ENCODE results near the gene DPM2.
A peak's percentile ranks its signal among the peaks of the same experiment; 100 is the strongest.

Gene DPM2

GRCh38 chr9:127973169-127974000, 35.7 kb upstream of the DPM2 start:
- DNase-seq (ENCODE audit: low read depth), result no peak

- DNase-seq (ENCODE audit: low read depth), result no peak
Measured at GRCh38 chr9:127972236-127972871, 34.7 kb upstream of the DPM2 start.

DNA sequence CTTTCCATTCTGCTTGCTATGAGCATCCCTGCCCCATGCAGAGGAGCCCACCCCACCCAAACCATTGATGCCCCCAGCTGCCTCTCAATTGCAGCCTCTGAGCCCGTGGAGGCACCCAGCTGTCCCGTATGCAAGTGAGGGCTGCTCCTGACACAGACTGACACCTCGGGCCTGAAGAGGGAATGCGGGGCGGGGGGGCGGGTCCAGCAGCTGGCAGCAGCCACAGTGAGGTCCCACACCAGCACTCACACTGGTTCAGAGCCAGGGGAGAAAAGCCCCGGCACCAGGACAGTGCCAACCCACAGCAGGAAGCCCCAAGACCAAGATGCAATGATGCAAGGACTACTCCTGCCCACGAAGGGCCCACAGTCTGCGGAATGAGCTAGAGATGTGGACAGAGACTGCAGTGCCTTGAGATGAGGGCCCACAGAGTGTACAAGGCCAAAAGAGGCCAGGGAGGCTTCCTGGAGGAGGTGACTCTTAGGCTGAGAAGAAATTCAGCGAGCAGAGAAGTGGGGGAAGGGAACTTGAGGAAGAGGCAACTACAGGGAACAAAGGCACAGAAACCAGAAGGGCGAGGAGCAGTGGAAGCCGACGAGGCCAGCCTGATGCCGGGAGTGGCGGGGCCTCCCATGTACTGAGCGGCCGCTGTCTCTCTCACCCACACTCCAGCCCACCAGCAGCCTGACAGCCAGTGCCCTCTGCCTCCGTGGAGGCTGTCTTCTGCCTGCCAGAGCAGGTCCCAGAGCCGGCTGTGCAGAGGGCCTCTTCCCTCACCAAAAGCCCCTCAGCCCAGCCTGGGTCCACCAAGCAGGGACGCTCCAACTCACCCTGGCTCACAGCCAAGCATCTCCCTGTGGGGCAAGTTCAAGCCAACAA, 33.9 kb upstream of the DPM2 start:
- DNase-seq (ENCODE audit: low read depth), result peak; percentile 42

DNA sequence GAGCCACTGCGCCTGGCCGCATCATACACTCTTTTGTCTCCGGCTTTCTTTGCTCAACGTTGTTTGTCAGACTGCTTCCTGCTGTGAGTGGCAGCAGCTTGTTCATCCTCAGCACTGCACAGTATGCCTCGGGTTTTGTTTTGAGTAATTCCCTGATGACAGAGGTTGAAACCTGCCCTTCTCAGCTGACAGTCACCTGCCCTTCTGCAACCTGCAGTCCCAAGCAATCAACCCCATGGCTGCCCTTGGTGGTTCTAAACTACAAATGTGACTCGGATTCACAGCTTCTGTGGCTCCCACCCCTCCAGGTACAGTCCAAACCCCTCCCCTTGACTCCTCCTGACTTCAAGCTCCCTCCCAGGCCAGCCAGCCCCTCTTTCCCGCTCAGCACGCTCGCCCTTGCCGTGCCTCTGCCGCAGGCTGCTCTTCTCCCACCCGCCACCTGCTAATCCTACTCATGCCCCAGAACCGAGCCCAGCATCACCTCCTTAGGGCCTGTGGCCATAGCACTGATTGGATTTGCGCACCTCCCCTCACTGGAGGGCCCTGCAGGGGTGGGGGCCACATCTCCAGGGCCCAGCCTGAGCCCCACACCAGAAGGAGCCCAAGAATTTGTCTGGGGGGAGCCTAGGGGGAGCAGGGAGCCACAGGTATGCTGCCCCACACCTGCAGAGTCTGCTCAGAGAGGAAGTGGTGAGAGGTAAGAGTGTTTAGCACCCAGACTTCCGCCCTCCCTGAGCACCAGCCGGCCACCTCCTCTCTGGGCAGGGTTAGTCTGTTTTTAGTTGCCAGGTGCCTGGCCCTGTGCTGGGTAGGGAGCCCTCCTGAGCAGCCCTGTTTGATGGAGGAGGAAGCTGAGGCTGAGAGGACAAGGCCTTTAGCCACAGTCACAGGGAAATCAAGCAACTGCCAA, 33.0 kb upstream of the DPM2 start:
- DNase-seq (ENCODE audit: low read depth), result peak; percentile 45

GRCh38 chr9:127968700-127969383, 31.2 kb upstream of the DPM2 start:
- DNase-seq (ENCODE audit: low read depth), result no peak

GRCh38 chr9:127968042-127968441, 30.4 kb upstream of the DPM2 start:
- peak; percentile 24 for DNase-seq (ENCODE audit: low read depth)

GRCh38 chr9:127967151-127967809, 29.6 kb upstream of the DPM2 start:
- DNase-seq (ENCODE audit: low read depth), result no peak

- DNase-seq (ENCODE audit: low read depth), result no peak
Measured at GRCh38 chr9:127966416-127967150, 28.9 kb upstream of the DPM2 start.

DNA sequence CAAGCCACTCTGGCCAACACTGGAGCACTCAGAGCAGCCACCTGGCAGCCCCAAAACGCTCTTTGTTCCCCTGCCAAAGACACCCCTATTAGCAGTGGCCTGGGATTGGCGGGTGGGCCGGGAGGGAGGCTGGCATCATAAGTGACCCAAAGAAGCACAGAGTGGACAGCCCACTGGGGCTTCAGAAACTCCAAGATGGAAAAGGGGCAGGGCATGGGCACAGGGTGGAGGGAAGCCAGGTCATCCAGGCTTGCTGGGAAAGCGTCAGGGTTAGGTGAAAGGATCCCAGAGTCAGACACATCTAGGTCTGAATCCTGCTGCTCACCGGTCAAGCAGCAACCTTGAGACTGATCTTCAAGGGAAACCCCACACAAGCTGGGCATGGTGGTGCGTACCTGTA, 28.3 kb upstream of the DPM2 start:
- DNase-seq (ENCODE audit: low read depth), result no peak

GRCh38 chr9:127963359-127964064, 25.9 kb upstream of the DPM2 start:
- DNase-seq (ENCODE audit: low read depth), result no peak

DNA sequence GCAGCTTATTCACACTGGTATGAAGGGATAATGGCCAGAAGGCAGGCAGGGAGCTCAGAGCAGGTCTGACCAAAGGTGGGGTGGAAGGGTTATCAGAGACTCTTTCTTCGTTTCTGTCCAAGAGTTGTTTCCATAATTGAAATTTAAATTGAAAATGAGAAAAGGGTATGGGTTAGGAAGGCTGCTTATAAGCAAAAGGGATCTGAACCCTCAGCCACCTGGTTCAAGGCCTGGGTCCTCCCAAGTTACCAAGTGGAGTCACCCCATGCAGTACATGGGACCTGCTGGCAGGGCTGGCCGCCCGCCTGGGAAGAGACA, 25.3 kb upstream of the DPM2 start:
- no peak for DNase-seq (ENCODE audit: low read depth)

DNA sequence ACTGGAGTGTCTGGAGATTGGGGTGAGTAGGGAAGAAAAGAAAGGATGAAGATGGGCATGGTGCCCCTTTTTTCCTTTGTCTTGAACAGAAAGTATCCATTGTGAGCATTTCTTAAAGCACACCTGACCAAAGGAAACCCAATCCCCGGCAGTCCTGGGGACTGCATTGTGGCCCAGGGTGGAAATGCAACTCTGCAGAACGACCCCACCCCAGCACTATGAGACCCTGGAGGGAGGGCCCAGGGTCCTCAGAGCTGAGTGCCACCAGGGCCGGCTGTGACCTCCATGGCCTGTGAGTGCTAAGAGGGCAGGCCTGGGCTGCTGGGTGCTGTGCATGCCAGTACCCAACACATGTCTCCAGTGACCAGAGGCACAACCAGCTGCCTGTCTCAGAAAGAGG, 24.6 kb upstream of the DPM2 start:
- DNase-seq (ENCODE audit: low read depth), result no peak

- no peak for DNase-seq (ENCODE audit: low read depth)
Measured at GRCh38 chr9:127961613-127962155, 24.0 kb upstream of the DPM2 start.

GRCh38 chr9:127961155-127961490, 23.5 kb upstream of the DPM2 start:
- no peak for DNase-seq (ENCODE audit: low read depth)

DNA sequence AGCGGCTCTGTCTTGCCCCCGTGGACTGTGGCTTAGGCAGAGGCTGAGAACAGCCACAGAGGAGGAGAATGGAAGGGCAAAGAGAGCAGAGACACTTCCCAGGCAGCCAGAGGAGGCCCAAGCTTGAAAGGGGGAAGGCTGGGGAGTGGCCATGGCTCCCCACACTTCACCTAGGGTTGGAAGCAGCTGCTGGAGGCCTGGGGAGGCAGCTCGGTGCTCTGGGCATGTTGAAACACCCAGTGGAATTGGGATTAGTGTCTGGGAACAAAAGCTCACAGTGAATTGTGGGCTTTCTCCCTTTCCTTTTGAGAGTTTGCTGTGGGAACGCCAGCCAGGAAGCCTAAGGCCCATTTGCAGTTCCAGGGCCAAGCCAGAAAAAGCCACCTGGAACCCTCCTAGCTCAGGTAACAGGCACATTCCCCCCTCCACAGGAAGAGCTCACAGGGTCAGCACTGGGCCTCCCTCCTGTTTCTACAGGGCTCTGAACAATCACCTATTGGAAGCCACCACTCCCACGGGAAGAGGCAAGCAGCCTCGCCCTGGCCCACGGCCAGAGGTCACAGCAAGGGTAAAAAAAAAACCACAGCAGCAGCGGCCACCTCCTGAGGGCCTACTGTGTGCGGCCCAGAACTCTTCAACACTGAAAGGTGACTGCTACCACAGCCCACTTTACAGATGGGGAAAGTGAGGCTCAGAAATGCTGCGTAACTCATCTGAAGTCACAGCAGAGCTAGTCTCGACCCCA, 22.9 kb upstream of the DPM2 start:
- no peak for DNase-seq (ENCODE audit: low read depth)

DNA sequence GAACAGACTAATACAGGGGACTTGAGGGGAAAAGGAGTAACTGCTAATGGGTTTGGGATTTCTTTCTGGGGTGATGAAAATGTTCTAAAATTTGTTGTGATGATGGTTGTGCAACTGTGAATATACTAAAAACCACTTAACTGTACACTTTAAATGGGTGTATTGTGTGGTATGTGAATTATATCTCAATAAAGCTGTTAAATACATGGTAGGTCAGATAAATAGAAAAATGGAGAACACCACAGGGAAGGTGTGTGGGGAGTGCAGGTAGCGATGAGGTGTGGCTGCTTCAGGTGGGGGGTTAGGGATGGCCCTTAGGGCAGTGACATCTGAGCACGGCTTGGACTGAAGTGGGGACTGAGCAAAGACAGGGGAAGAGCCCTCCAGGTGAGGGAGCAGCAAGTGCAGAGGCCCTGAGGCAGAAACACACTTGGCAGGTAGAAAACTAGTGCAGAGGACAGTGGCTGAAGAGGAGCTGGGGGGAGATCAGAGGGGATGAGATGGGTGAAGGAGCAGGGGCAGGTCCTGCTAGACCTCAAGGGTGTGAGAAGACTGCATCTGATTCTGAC, 22.3 kb upstream of the DPM2 start:
- DNase-seq (ENCODE audit: low read depth), result no peak

- DNase-seq (ENCODE audit: low read depth), result no peak
Measured at GRCh38 chr9:127959398-127959797, 21.7 kb upstream of the DPM2 start.

GRCh38 chr9:127958728-127959127, 21.1 kb upstream of the DPM2 start:
- no peak for DNase-seq (ENCODE audit: low read depth)
